GM12864 (cell line): ENCODE data around the gene HNRNPH3.

Source experiments
- DNase-seq: peaks from one replicate; pipeline ENCODE4 v3.0.0-alpha.2; 2011; ENCODE audit warnings: low read depth
- H3K4me3 ChIP-seq: 2 replicates; pipeline ENCODE4 v1.5.1; 2011; ENCODE audit warnings: mild to moderate bottlenecking, low read depth, low read length, control low read depth
- TF ChIP-seq, protein P1 (sequence below): IDR thresholded peaks from 2 replicates; pipeline ENCODE4 v1.5.1; 2011; ENCODE audit warnings: low read depth, mild to moderate bottlenecking, moderate library complexity, low read length, control low read depth, inconsistent platforms; ENCODE audit errors: missing control alignments

The HNRNPH3 gene

GRCh38 chr10:68345621-68346020 lies 13.8 kb downstream of the HNRNPH3 start:
- TF ChIP-seq, protein P1, sequence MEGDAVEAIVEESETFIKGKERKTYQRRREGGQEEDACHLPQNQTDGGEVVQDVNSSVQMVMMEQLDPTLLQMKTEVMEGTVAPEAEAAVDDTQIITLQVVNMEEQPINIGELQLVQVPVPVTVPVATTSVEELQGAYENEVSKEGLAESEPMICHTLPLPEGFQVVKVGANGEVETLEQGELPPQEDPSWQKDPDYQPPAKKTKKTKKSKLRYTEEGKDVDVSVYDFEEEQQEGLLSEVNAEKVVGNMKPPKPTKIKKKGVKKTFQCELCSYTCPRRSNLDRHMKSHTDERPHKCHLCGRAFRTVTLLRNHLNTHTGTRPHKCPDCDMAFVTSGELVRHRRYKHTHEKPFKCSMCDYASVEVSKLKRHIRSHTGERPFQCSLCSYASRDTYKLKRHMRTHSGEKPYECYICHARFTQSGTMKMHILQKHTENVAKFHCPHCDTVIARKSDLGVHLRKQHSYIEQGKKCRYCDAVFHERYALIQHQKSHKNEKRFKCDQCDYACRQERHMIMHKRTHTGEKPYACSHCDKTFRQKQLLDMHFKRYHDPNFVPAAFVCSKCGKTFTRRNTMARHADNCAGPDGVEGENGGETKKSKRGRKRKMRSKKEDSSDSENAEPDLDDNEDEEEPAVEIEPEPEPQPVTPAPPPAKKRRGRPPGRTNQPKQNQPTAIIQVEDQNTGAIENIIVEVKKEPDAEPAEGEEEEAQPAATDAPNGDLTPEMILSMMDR: no peak
- no peak for DNase-seq
- H3K4me3 ChIP-seq: no peak overlapping the region

DNA sequence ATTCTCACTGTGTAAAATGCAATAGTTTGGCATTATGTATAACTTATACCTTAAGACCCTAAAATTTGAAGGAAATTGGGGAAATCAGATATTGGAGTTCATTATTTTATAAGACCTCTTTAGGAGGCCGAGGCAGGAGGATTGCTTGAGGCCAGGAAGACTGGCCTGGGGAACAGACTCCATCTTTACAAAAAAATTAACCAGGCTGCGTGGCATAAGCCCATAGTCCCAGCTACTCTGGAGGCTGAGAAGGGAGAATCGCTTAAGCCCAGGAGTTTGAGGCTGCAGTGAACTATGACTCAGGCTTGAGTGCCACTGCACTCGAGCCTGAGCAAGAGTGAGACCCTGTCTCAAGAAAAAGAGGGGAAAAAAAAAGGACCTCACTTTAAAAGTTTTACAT lies 14.9 kb downstream of the HNRNPH3 start:
- no peak for DNase-seq
- H3K4me3 ChIP-seq: no peak overlapping the region
- TF ChIP-seq, protein P1: no peak

GRCh38 chr10:68348265-68348741 lies 16.4 kb downstream of the HNRNPH3 start:
- no peak overlapping the region for H3K4me3 ChIP-seq
- TF ChIP-seq, protein P1: peak; percentile 92
- no peak for DNase-seq

GRCh38 chr10:68353537-68353936 lies 21.7 kb downstream of the HNRNPH3 start:
- DNase-seq: no peak
- no peak overlapping the region for H3K4me3 ChIP-seq
- TF ChIP-seq, protein P1: no peak

DNA sequence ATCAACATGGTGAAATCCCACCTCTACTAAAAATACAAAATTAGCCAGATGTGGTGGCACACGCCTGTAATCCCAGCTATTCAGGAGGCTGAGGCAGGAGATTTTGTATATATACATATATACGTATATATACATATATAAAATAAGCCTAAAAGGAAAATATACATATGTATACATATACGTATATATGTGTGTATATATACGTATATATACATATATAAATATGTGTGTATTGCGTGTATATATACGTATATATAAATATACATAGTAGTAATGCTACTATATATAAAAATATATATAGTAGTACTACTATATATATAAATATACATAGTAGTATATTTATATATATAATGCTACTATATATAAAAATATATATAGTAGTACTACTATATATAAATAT lies 27.3 kb downstream of the HNRNPH3 start:
- TF ChIP-seq, protein P1: no peak
- DNase-seq: no peak

DNA sequence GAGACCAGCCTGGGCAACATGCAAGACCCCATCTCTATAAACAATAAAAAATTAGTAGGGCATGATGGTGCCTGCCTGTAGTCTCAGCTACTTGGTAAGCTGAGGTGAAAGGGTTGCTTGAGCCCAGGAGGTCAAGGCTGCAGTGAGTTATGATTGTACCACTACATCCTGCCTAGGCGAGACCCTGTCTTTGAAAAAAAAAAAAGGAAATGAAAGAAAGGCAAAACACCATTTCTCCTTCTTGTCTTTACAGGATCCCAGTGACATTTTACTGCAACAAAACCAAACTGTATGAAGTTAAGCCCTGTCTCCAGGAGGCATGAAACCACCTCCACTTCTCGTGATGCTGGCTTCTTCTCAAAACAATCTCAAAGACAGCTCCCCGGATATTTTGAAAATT lies 30.7 kb downstream of the HNRNPH3 start:
- TF ChIP-seq, protein P1: no peak
- H3K4me3 ChIP-seq: no peak overlapping the region
- DNase-seq: no peak

More for the DNA sequence above, 27.3 kb downstream of the HNRNPH3 start:
- H3K4me3 ChIP-seq: no peak overlapping the region

DNA sequence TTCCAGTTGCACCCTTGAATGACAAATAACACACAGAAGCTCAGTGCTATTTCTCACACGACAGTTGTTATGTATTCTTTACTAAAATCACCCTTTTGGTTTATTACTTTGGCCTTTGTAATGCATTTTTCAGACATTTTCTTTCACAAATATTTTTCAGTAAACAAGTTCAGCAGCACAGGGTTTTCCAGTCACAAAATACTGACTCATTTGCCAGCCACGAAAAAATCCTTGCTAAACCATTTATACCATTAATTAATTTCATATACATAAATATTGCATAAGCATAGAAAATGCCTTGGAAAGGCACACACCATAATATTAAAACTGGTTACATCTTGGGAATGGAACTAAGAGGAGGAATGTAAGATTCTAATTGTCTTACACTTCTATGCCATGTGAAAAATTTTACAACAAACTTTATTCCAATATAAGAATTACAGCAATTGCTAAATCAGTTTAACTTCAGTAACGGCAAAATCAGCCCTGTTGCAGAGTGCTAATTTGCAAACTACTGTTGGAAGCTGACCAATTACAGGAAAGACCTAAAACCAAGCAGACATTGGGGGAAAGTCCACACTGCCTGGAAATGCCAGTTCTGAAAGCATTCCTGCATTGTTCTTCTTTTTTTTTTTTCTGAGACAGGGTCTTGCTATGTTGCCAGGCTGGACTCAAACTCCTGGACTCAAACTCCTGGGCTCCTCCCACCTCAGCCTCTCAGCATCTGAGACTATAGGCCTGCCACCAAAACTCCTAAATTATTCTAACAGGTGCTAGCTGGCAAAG lies 32.4 kb downstream of the HNRNPH3 start:
- no peak for DNase-seq
- no peak overlapping the region for H3K4me3 ChIP-seq

More for the DNA sequence above, 32.4 kb downstream of the HNRNPH3 start:
- TF ChIP-seq, protein P1: no peak
